GM12872 (cell line): ENCODE data around the gene ALK.

Experiments
- TF ChIP-seq, protein P1 (sequence below): IDR thresholded peaks from 3 replicates; pipeline ENCODE4 v1.5.1; 2011; ENCODE audit warnings: low read depth, mild to moderate bottlenecking, low read length, moderate library complexity; ENCODE audit not compliant: insufficient read depth

ALK gene

DNA sequence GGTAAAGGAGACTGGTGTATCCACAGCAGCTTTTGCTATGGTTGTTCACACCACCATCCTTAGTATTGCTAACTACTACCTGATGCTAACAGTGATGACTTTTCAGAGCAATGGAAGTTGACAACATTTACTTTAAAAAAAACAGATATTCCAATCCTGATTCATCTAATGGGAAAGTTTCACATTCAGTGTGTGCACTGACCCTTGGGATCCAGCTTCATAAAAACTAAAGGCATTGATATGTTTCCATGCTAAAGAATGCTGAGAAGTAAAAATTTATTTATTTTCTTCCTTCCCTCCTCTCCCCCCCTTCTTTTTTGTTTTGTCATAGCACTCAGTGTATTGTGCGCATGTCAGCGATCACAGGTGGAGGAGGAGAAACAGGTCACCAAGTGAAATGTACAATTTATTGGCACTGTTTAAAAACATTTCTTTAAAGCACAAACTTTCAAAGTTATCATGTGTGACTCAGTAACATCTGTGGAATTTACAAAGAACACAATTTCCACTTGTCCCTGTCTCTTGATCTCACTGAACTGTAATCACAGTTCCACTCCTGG, 229.9 kb downstream of the ALK start:
- TF ChIP-seq, protein P1, sequence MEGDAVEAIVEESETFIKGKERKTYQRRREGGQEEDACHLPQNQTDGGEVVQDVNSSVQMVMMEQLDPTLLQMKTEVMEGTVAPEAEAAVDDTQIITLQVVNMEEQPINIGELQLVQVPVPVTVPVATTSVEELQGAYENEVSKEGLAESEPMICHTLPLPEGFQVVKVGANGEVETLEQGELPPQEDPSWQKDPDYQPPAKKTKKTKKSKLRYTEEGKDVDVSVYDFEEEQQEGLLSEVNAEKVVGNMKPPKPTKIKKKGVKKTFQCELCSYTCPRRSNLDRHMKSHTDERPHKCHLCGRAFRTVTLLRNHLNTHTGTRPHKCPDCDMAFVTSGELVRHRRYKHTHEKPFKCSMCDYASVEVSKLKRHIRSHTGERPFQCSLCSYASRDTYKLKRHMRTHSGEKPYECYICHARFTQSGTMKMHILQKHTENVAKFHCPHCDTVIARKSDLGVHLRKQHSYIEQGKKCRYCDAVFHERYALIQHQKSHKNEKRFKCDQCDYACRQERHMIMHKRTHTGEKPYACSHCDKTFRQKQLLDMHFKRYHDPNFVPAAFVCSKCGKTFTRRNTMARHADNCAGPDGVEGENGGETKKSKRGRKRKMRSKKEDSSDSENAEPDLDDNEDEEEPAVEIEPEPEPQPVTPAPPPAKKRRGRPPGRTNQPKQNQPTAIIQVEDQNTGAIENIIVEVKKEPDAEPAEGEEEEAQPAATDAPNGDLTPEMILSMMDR, result no peak

- TF ChIP-seq, protein P1, result no peak
These were observed 231.7 kb downstream of the ALK start for GRCh38 chr2:29689666-29690065.

DNA sequence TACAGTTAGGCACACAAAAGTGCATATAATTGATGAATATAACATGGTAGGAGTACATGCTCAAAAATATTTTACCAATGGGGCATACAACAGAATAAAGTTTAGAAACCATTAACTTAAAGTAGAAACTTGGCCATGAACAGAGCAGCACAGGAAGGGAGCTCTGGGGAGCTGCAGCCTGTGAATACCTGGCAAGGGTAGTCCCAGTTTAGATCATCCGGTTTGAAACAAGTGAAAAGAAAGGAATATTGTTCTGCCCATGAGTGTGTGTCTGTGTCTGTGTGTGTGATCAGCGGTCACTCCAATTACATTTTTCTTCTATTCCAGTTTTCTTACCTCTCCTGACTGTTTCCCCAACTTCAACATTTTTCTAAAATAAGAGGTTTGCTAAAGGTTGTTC, 233.0 kb downstream of the ALK start:
- TF ChIP-seq, protein P1, result no peak

- TF ChIP-seq, protein P1, result no peak
These were observed 234.3 kb downstream of the ALK start for GRCh38 chr2:29687121-29687520.

GRCh38 chr2:29676886-29677453, 244.4 kb downstream of the ALK start:
- TF ChIP-seq, protein P1, result no peak

GRCh38 chr2:29664578-29664977, 256.8 kb downstream of the ALK start:
- TF ChIP-seq, protein P1, result no peak

GRCh38 chr2:29663268-29663667, 258.1 kb downstream of the ALK start:
- TF ChIP-seq, protein P1, result no peak
